Large intestine (tissue), 12 donors: ENCODE measurements around the gene ALG3. TPM values are rescaled to one million over a fixed set of nuclear protein-coding genes. Genes with fewer than 3 reads are reported as not detected.
A peak's percentile ranks its signal among the peaks of the same experiment; 100 is the strongest.

ENCODE experiments used
- DNase-seq, 2 donors: peaks; one replicate each; pipeline versions ENCODE4 v3.0.0 to v3.0.0-alpha.2; 2013
- H3K27ac ChIP-seq: one replicate; pipeline ENCODE4 v1.5.1; 2013; ENCODE audit warnings: low read length
- H3K27me3 ChIP-seq: 2 replicates; pipeline ENCODE4 v1.6.1; 2013; ENCODE audit warnings: low read length; ENCODE audit not compliant: control insufficient read depth, insufficient read depth
- H3K36me3 ChIP-seq: 2 replicates; pipeline ENCODE4 v1.6.1; 2013; ENCODE audit warnings: low read length; ENCODE audit not compliant: control insufficient read depth, insufficient read depth
- H3K4me1 ChIP-seq: one replicate; pipeline ENCODE4 v1.6.1; 2013; ENCODE audit warnings: low read length; ENCODE audit not compliant: control insufficient read depth, insufficient read depth
- H3K4me3 ChIP-seq: one replicate; pipeline ENCODE4 v1.5.1; 2013; ENCODE audit warnings: low read length
- H3K9me3 ChIP-seq: one replicate; pipeline ENCODE4 v1.6.1; 2013; ENCODE audit warnings: mild to moderate bottlenecking, low read depth, low read length, moderate library complexity; ENCODE audit not compliant: control insufficient read depth
- WGBS: methylation state at CpG from one replicate; pipeline ENCODE4 v1.1.5; 2013; ENCODE audit warnings: low lambda C conversion rate; ENCODE audit not compliant: insufficient coverage; 5-methylcytosine and 5-hydroxymethylcytosine counted together
- long read RNA-seq, 11 donors: transcript quantifications; one replicate each; lab custom pipeline, GENCODE V29; 2026
- polyA plus RNA-seq: library from polyadenylated mRNA; unstranded; fragments of 120-200 nt; gene quantifications from one replicate; pipeline ENCODE4 v1.2.1, GENCODE V29; 2013

ALG3 gene
- 74.6 TPM for polyA plus RNA-seq
- long read RNA-seq, donor 1, transcript ALG3-201 (9 exons, 1,528 nt): major isoform, 14 of 20 reads
- long read RNA-seq, donor 1, partial matches to known transcripts: 0 of 20 reads
- long read RNA-seq, donor 1, other reads (novel, unspliced or antisense): 0 of 20 reads
- long read RNA-seq, donor 2, transcript ALG3-201 (9 exons, 1,528 nt): major isoform, 21 of 48 reads
- long read RNA-seq, donor 2, partial matches to known transcripts: 14 of 48 reads
- long read RNA-seq, donor 2, other reads (novel, unspliced or antisense): 9 of 48 reads
- long read RNA-seq, donor 3: 0 reads
- long read RNA-seq, donor 4, partial matches to known transcripts: 0 of 4 reads
- long read RNA-seq, donor 4, other reads (novel, unspliced or antisense): 0 of 4 reads
- long read RNA-seq, donor 5, partial matches to known transcripts: 0 of 4 reads
- long read RNA-seq, donor 5, other reads (novel, unspliced or antisense): 0 of 4 reads
- long read RNA-seq, donor 6, transcript ALG3-201 (9 exons, 1,528 nt): major isoform, 15 of 117 reads
- long read RNA-seq, donor 6, partial matches to known transcripts: 92 of 117 reads
- long read RNA-seq, donor 6, other reads (novel, unspliced or antisense): 7 of 117 reads
- long read RNA-seq, donor 7, transcript ALG3-201 (9 exons, 1,528 nt): major isoform, 6 of 10 reads
- long read RNA-seq, donor 7, partial matches to known transcripts: 0 of 10 reads
- long read RNA-seq, donor 7, other reads (novel, unspliced or antisense): 0 of 10 reads
- long read RNA-seq, donor 8, transcript ALG3-201 (9 exons, 1,528 nt): major isoform, 23 of 74 reads
- long read RNA-seq, donor 8, partial matches to known transcripts: 33 of 74 reads
- long read RNA-seq, donor 8, other reads (novel, unspliced or antisense): 7 of 74 reads
- long read RNA-seq, donor 9, transcript ALG3-201 (9 exons, 1,528 nt): major isoform, 14 of 40 reads
- long read RNA-seq, donor 9, partial matches to known transcripts: 20 of 40 reads
- long read RNA-seq, donor 9, other reads (novel, unspliced or antisense): 0 of 40 reads
- long read RNA-seq, donor 10, transcript ALG3-201 (9 exons, 1,528 nt): major isoform, 22 of 76 reads
- long read RNA-seq, donor 10, partial matches to known transcripts: 36 of 76 reads
- long read RNA-seq, donor 10, other reads (novel, unspliced or antisense): 16 of 76 reads
- long read RNA-seq, donor 11, transcript ALG3-201 (9 exons, 1,528 nt): major isoform, 12 of 46 reads
- long read RNA-seq, donor 11, partial matches to known transcripts: 19 of 46 reads
- long read RNA-seq, donor 11, other reads (novel, unspliced or antisense): 7 of 46 reads

DNA sequence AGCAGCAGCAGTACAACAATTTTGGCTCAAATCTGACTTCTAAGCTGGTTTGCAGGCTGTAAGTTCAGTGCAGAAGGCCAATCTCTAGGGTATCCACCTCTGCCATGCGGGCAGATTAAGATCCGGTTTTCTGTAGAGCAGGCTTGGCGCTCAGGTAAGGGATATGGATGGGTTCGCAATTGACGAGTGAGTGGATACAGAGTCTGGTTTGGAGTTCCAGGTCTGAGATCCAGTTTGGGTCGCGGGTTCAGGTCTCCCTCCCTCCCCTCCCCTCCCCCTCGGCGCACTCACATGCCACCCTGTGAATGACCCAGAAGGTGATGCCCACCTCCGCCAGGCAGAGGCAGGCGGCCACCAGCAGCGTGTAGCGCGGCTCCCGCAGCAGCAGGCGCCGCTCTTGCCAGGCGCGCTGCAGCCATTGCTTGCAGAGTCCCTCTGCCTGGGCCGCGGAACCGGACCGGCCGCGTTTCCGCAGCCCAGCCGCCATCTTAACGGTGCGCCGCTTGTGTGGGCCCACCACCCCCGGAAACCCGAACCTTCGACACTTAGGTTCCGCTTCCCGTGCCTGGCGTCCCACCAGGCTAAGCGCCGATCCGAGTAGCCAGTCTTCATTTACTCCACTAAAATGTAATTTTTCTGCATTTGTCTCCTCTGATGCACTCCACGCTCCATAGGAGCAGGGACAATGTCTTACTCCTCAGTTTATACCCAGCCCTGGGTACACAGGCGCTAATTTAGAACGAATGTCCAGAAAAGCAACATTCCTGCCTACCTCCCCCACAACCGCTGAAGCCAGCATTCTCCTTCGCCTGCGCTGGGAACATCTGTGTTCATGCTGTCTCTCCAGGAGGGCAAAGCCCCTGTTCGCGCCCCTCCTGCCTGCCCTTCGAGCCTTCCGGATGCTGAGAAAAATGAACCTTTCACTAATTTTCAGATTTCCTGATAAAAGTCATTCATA is at the start of gene ALG3:
Gene ALG3, minus strand, starts transcription at position 509 of the 958 bp plus-strand sequence. Its CDS starts 22 bp downstream, at position 487.
- Histone ChIP-seq H3K36me3 (peaks cover 20% of the 10 kb centered on the region), H3K27me3 (no peaks in the 10 kb centered on the region), H3K4me1 (no peaks in the 10 kb centered on the region), H3K4me3 (peak within 1 kb of the TSS; percentile 75), H3K27ac (peak within 1 kb of the TSS; percentile 83), H3K9me3 (no peaks in the 10 kb centered on the region)
- DNase-seq: peak; percentile 82 to 87
- no CpG with 5 or more reads among the region's 49 CpGs for WGBS

DNA sequence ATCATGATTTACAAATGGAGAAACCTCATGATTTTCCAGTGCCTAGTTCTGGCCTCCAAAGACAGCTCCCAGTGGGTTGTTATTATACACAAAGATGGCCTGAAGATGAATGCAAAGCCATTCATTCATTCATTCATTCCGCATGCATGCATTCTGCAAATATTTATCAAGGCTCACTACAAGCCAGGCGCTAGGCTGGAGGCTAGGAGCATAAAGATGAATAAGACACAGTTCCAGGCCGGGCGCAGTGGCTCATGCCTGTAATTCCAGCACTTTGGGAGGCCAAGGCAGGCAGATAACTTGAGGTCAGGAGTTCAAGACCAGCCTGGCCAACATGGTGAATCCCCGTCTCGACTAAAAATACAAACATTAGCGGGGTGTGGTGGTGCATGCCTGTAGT is 47.9 kb upstream of the ALG3 start:
- Histone ChIP-seq H3K4me1 (no peaks in the 10 kb centered on the region), H3K27me3 (no peaks in the 10 kb centered on the region), H3K4me3 (no peak overlapping the region), H3K9me3 (no peaks in the 10 kb centered on the region), H3K36me3 (peaks cover 8% of the 10 kb centered on the region), H3K27ac (no peak overlapping the region)
- DNase-seq: no peak
- no CpG with 5 or more reads among the region's 7 CpGs for WGBS

GRCh38 chr3:184295771-184296170 is 47.0 kb upstream of the ALG3 start:
- Histone ChIP-seq H3K4me1 (peaks cover 2% of the 10 kb centered on the region), H3K4me3 (no peak overlapping the region), H3K9me3 (no peaks in the 10 kb centered on the region), H3K36me3 (peaks cover 3% of the 10 kb centered on the region), H3K27me3 (no peaks in the 10 kb centered on the region), H3K27ac (no peak overlapping the region)
- no CpG with 5 or more reads among the region's 3 CpGs for WGBS
- no peak for DNase-seq

DNA sequence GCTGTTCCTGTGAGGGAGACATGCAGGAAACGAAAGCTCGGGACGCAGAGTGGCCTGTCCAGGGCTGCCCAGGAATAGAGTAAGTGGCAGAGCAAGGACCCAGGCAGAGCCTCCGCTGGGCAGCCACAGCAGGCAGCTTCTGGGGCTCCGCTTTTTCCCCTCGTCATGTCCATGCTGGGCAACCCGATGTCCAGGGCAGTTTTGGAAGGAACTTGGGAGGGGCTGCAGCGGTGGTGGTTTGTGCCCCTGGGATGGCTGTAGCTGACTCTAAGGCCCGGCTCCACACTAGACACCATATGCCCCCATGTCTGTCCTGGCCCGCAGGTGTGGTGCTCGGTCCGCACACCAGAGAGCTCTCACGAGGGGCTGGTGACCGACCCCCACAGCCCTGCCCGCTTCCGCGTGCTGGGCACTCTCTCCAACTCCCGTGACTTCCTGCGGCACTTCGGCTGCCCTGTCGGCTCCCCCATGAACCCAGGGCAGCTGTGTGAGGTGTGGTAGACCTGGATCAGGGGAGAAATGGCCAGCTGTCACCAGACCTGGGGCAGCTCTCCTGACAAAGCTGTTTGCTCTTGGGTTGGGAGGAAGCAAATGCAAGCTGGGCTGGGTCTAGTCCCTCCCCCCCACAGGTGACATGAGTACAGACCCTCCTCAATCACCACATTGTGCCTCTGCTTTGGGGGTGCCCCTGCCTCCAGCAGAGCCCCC is 43.1 kb upstream of the ALG3 start:
- Histone ChIP-seq H3K27me3 (peaks cover 5% of the 10 kb centered on the region), H3K4me1 (peaks cover 2% of the 10 kb centered on the region), H3K27ac (no peak overlapping the region), H3K36me3 (no peaks in the 10 kb centered on the region), H3K4me3 (no peak overlapping the region), H3K9me3 (no peaks in the 10 kb centered on the region)
- no CpG with 5 or more reads among the region's 21 CpGs for WGBS
- DNase-seq: no peak

DNA sequence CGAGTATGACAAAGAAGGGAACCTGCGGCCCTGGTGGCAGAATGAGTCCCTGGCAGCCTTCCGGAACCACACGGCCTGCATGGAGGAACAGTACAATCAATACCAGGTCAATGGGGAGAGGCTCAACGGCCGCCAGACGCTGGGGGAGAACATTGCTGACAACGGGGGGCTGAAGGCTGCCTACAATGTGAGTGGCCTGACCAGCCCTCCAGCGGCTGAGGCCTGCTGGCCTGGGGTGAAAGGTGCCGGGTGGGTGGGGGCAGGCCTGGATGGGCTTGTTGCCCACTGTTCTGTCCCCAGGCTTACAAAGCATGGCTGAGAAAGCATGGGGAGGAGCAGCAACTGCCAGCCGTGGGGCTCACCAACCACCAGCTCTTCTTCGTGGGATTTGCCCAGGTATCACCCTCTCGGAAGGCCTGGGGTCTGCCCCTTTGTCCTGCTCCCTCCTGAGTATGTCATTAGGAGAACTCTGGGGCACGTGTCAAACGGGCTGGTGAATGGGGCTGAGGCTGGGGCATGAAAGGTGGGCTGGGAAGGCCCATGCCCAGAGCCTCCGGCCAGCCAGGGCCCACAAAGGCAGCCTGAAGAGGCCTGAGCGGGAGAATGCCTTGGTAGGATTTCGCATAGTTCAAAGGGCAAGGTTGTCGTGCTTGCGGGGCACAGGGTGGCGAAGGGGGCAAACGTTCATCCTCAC is 42.4 kb upstream of the ALG3 start:
- H3K27me3 ChIP-seq: peaks cover 5% of the 10 kb centered on the region
- no peaks in the 10 kb centered on the region for H3K9me3 ChIP-seq
- no CpG with 5 or more reads among the region's 22 CpGs for WGBS
- H3K36me3 ChIP-seq: no peaks in the 10 kb centered on the region
- H3K4me1 ChIP-seq: peaks cover 2% of the 10 kb centered on the region
- H3K4me3 ChIP-seq: no peak overlapping the region
- H3K27ac ChIP-seq: no peak overlapping the region
- DNase-seq: no peak

DNA sequence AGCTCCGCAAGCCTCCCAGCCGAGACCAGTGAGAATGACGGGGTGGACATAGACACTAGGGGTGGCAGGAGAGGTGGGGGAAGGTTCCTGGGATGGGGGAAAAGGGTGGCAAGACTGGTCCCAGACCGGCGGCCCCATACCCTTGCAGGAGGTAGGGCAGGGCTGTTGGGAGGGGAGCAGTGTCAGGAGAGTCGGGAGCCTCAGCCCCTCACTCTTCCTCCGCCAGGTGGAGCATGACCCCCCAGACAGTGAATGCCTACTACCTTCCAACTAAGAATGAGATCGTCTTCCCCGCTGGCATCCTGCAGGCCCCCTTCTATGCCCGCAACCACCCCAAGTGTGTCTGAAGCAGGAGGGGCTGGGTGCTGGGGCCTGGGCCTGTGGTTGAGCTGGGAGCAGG is 41.6 kb upstream of the ALG3 start:
- no peak overlapping the region for H3K27ac ChIP-seq
- DNase-seq: no peak
- no peak overlapping the region for H3K4me3 ChIP-seq
- WGBS: no CpG with 5 or more reads among the region's 10 CpGs
- peaks cover 2% of the 10 kb centered on the region for H3K4me1 ChIP-seq
- H3K27me3 ChIP-seq: peaks cover 9% of the 10 kb centered on the region
- no peaks in the 10 kb centered on the region for H3K9me3 ChIP-seq
- H3K36me3 ChIP-seq: no peaks in the 10 kb centered on the region

DNA sequence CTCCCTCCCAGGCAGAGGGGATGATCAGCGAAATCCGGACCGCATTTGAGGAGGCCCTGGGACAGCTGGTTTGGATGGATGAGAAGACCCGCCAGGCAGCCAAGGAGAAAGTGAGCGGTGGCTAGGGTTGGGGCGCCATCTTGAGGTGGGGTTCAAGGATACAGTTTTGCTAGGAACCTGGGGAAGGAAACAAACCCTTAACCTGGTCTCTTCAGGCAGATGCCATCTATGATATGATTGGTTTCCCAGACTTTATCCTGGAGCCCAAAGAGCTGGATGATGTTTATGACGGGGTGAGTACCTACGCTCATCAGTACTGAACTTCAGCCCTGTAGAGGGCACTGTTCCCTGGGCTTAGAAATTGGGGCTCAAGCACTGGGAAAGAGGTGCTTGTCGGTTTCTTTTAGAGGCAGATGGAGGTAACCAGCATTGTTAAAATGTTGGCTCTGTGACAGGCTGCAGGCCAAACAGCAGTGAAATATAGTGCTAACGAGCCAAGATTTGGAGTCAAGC is 40.7 kb upstream of the ALG3 start:
- H3K27ac ChIP-seq: no peak overlapping the region
- H3K9me3 ChIP-seq: no peaks in the 10 kb centered on the region
- H3K36me3 ChIP-seq: no peaks in the 10 kb centered on the region
- no peak overlapping the region for H3K4me3 ChIP-seq
- peaks cover 10% of the 10 kb centered on the region for H3K27me3 ChIP-seq
- no CpG with 5 or more reads among the region's 10 CpGs for WGBS
- H3K4me1 ChIP-seq: peaks cover 2% of the 10 kb centered on the region
- DNase-seq: peak in 1 of 2 donors; percentile 11

GRCh38 chr3:184284696-184285095 is 35.9 kb upstream of the ALG3 start:
- H3K36me3 ChIP-seq: no peaks in the 10 kb centered on the region
- no CpG with 5 or more reads among the region's 4 CpGs for WGBS
- no peaks in the 10 kb centered on the region for H3K4me1 ChIP-seq
- no peak overlapping the region for H3K27ac ChIP-seq
- H3K27me3 ChIP-seq: peaks cover 15% of the 10 kb centered on the region
- peak; percentile 30 to 46 for DNase-seq
- no peak overlapping the region for H3K4me3 ChIP-seq
- no peaks in the 10 kb centered on the region for H3K9me3 ChIP-seq
